Measurements from ENCODE around the gene SVIL. TPM values are rescaled to one million over a fixed set of nuclear protein-coding genes. Genes with fewer than 3 reads are reported as not detected.
"Not testable (repeated sequence)": the region's sequence is repeated elsewhere in the genome, so short reads cannot be mapped to it uniquely, and the experiment has no call there.

The SVIL gene
- total and polyA plus RNA-seq, 7 donors, result 70.6 to 1,728 (median 792) TPM

- H3K36me3 ChIP-seq (ENCODE audit: insufficient read depth in 1 of 2, low read depth in 1 of 2), result peaks cover 7 to 100% of the 10 kb centered on the region in 2 donors
- H3K4me1 ChIP-seq; H3K4me3 ChIP-seq; H3K27me3 ChIP-seq (ENCODE audit: insufficient read depth in 3 of 3, low read length in 2 of 3); DNase-seq; intact Hi-C loops (cut with DNase I); H3K9me3 ChIP-seq: not testable (repeated sequence)
- peak in 1 of 4 donors; percentile 2 for ATAC-seq
- H3K27ac ChIP-seq, result peak overlapping the region; percentile 5
- 75 to 84% (median 79%) methylated on average over 19 to 21 of the region's 21 CpGs for WGBS, 3 donors
These were observed 147.5 kb downstream of the SVIL start for GRCh38 chr10:29487032-29487883.

DNA sequence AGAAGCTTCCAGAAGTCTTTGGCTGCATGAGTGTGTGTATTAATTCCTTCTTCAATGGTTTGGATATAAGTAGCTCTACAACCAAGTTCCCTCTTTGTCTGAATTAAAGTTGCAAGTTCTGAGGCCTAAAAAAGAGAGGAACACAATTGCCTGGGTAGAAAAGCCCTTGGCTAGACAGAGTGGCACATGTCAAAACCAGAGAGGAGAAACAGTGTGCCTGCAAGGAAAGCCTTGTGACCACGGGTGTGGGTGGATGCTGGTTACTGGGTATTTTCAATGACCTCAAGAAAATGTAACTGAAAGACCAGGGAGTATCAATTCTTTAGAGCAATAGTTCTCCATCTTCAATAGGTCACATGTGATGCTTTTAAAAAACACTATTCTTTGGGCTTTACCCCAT lies 148.3 kb downstream of the SVIL start:
- ATAC-seq (no peak), DNase-seq (no peak)
- TF ChIP-seq, protein P1, sequence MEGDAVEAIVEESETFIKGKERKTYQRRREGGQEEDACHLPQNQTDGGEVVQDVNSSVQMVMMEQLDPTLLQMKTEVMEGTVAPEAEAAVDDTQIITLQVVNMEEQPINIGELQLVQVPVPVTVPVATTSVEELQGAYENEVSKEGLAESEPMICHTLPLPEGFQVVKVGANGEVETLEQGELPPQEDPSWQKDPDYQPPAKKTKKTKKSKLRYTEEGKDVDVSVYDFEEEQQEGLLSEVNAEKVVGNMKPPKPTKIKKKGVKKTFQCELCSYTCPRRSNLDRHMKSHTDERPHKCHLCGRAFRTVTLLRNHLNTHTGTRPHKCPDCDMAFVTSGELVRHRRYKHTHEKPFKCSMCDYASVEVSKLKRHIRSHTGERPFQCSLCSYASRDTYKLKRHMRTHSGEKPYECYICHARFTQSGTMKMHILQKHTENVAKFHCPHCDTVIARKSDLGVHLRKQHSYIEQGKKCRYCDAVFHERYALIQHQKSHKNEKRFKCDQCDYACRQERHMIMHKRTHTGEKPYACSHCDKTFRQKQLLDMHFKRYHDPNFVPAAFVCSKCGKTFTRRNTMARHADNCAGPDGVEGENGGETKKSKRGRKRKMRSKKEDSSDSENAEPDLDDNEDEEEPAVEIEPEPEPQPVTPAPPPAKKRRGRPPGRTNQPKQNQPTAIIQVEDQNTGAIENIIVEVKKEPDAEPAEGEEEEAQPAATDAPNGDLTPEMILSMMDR (IDR thresholded peaks at IDR 0.05), result no peak
- intact Hi-C loops (cut with DNase I), result no loop called here
- Histone ChIP-seq H3K27ac (no peak overlapping the region), H3K4me1 (no peaks in the 10 kb centered on the region), H3K9me3 (no peaks in the 10 kb centered on the region), H3K27me3 (ENCODE audit: insufficient read depth in 3 of 3, low read length in 2 of 3) (no peaks in the 10 kb centered on the region), H3K36me3 (ENCODE audit: insufficient read depth in 1 of 2, low read depth in 1 of 2) (peaks cover 7 to 100% of the 10 kb centered on the region in 2 donors), H3K4me3 (no peak overlapping the region)
- 77 to 93% (median 80%) methylated on average over 1 of the region's 1 CpG for WGBS, 3 donors

GRCh38 chr10:29484677-29485076 lies 150.1 kb downstream of the SVIL start:
- H3K27ac ChIP-seq, result not testable (repeated sequence)

DNA sequence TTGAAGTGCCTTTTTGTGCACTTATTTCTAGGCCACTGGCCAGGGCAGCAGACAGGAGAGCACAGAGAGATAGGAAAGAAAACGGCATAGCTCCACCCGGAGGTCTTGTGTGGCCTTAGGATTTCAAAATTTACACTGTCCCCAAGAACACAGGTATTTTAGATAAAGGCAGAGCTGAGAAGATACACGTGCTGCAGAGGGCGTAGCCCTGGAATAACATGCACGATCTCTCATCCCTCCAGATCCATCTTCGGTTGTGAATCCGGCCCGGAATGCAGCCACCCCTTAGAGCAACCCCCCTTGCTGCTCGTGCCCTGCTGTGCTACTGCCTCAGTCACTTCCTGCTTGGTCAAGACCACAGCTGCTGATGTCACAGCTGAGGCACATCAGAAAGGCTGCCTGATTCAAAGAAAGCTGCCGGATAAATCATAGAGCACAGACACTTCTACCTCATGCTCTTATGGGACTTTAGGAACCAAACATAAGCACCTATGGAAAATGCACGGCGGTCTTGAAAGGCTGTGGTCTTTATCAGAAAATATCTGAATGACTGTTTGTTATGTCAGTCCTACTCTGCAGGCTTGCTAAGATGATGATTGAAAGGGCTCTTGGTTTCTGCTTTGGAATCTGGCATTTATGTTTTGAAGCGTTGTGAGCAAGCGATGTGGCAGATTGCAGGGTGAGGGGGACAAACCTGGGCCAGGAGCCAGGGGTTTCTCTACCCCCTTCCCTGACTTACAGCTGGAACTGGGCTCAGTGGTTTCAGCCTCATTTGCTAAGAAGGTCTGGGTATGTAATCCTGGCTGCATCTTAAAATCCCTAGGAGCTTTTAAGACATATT lies 152.0 kb downstream of the SVIL start:
- no peaks in the 10 kb centered on the region for H3K9me3 ChIP-seq
- no peak overlapping the region for H3K4me3 ChIP-seq
- TF ChIP-seq, protein P1 (IDR thresholded peaks at IDR 0.05), result no peak
- ATAC-seq (peak in 2 of 4 donors; percentile 11 to 13), DNase-seq (peak in 1 of 2 donors; percentile 51)
- peak overlapping the region; percentile 63 for H3K27ac ChIP-seq
- intact Hi-C loops (cut with DNase I), result no loop called here
- no peaks in the 10 kb centered on the region for H3K27me3 ChIP-seq (ENCODE audit: insufficient read depth in 3 of 3, low read length in 2 of 3)
- WGBS, 3 donors, result 47 to 55% (median 54%) methylated on average over 13 to 14 of the region's 14 CpGs
- peaks cover 14% of the 10 kb centered on the region for H3K4me1 ChIP-seq
- H3K36me3 ChIP-seq (ENCODE audit: insufficient read depth in 1 of 2, low read depth in 1 of 2), result peaks cover 7 to 100% of the 10 kb centered on the region in 2 donors

More at GRCh38 chr10:29484677-29485076, 150.1 kb downstream of the SVIL start:
- DNase-seq (peak in 1 of 2 donors; percentile 28), ATAC-seq (peak in 1 of 4 donors; percentile 12)
- H3K9me3 ChIP-seq; intact Hi-C loops (cut with DNase I); H3K4me1 ChIP-seq; H3K4me3 ChIP-seq; H3K27me3 ChIP-seq (ENCODE audit: insufficient read depth in 3 of 3, low read length in 2 of 3): not testable (repeated sequence)
- H3K36me3 ChIP-seq (ENCODE audit: insufficient read depth in 1 of 2, low read depth in 1 of 2), result peaks cover 7 to 100% of the 10 kb centered on the region in 2 donors
- 37 to 42% (median 38%) methylated on average over 8 of the region's 8 CpGs for WGBS, 3 donors

DNA sequence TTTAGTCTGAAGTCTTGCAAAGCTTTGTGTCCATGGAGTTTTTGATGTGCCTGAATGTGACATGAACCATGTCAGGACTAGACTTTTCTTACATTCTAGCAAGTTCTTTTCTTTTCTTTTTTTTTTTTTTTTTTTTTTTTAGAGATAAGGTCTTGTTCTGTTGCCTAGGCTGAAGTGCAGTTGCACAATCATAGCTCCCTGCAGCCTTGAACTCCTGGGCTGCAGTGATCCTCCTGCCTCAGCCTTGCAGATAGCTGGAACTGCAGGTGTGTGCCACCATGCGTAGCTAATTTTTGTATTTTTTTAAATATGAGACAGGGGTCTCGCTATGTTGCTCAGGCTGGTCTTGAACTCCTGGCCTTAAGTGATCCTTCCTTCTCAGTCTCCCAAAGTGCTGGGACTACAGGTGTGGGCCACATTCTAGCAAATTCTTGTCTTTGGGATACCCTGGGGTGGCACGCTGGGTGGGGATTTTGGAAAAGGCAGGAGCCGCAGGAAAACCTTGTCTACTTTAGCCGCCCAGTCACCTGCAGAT lies 152.8 kb downstream of the SVIL start:
- no peaks in the 10 kb centered on the region for H3K9me3 ChIP-seq
- H3K36me3 ChIP-seq (ENCODE audit: insufficient read depth in 1 of 2, low read depth in 1 of 2), result peaks cover 3 to 92% of the 10 kb centered on the region in 2 donors
- DNase-seq, result peak in 1 of 2 donors; percentile 4
- 76 to 86% (median 82%) methylated on average over 5 of the region's 5 CpGs for WGBS, 3 donors
- H3K4me3 ChIP-seq, result no peak overlapping the region
- intact Hi-C loops (cut with DNase I), result no loop called here
- H3K27ac ChIP-seq, result peak overlapping the region; percentile 63
- peaks cover 20% of the 10 kb centered on the region for H3K4me1 ChIP-seq
- no peak for ATAC-seq
- TF ChIP-seq, protein P1 (IDR thresholded peaks at IDR 0.05), result no peak
- no peaks in the 10 kb centered on the region for H3K27me3 ChIP-seq (ENCODE audit: insufficient read depth in 3 of 3, low read length in 2 of 3)

Data from psoas muscle (tissue), 8 donors.